ENCODE results near the gene ADAM22. TPM values are rescaled to one million over a fixed set of nuclear protein-coding genes. Genes with fewer than 3 reads are reported as not detected.

ADAM22 gene
- total RNA-seq, 1 experiment from 2014 or later = 12.3 TPM

- no peak for DNase-seq (ENCODE audit: low spot score)
Measured at GRCh38 chr7:88165697-88166096, 231.6 kb downstream of the ADAM22 start.

- no peak for DNase-seq (ENCODE audit: low spot score)
Measured at GRCh38 chr7:88167223-88167622, 233.2 kb downstream of the ADAM22 start.

GRCh38 chr7:88167721-88168120 lies 233.7 kb downstream of the ADAM22 start:
- DNase-seq (ENCODE audit: low spot score) = no peak

GRCh38 chr7:88169717-88170320 lies 235.8 kb downstream of the ADAM22 start:
- peak; percentile 58 for DNase-seq (ENCODE audit: low spot score)

GRCh38 chr7:88172842-88173241 lies 238.8 kb downstream of the ADAM22 start:
- no peak for DNase-seq (ENCODE audit: low spot score)

- DNase-seq (ENCODE audit: low spot score) = no peak
Measured at GRCh38 chr7:88176190-88176589, 242.1 kb downstream of the ADAM22 start.

GRCh38 chr7:88183051-88183450 lies 249.0 kb downstream of the ADAM22 start:
- DNase-seq (ENCODE audit: low spot score) = no peak

- peak; percentile 68 for DNase-seq (ENCODE audit: low spot score)
Measured at GRCh38 chr7:88184848-88185304, 250.8 kb downstream of the ADAM22 start.

GRCh38 chr7:88185650-88186049 lies 251.6 kb downstream of the ADAM22 start:
- no peak for DNase-seq (ENCODE audit: low spot score)

GRCh38 chr7:88191911-88192310 lies 257.9 kb downstream of the ADAM22 start:
- no peak for DNase-seq (ENCODE audit: low spot score)

- no peak for DNase-seq (ENCODE audit: low spot score)
Measured at GRCh38 chr7:88200261-88200660, 266.2 kb downstream of the ADAM22 start.

- no peak for DNase-seq (ENCODE audit: low spot score)
Measured at GRCh38 chr7:88200789-88201188, 266.7 kb downstream of the ADAM22 start.

GRCh38 chr7:88201305-88201704 lies 267.3 kb downstream of the ADAM22 start:
- DNase-seq (ENCODE audit: low spot score) = no peak

- no peak for DNase-seq (ENCODE audit: low spot score)
Measured at GRCh38 chr7:88202278-88202677, 268.2 kb downstream of the ADAM22 start.

- DNase-seq (ENCODE audit: low spot score) = no peak
Measured at GRCh38 chr7:88202799-88203198, 268.7 kb downstream of the ADAM22 start.

GRCh38 chr7:88203401-88203800 lies 269.4 kb downstream of the ADAM22 start:
- no peak for DNase-seq (ENCODE audit: low spot score)

- DNase-seq (ENCODE audit: low spot score) = no peak
Measured at GRCh38 chr7:88204525-88205110, 270.6 kb downstream of the ADAM22 start.

GRCh38 chr7:88205179-88205578 lies 271.1 kb downstream of the ADAM22 start:
- DNase-seq (ENCODE audit: low spot score) = no peak

- DNase-seq (ENCODE audit: low spot score) = no peak
Measured at GRCh38 chr7:88206254-88206653, 272.2 kb downstream of the ADAM22 start.

GRCh38 chr7:88208521-88208920 lies 274.5 kb downstream of the ADAM22 start:
- no peak for DNase-seq (ENCODE audit: low spot score)

GRCh38 chr7:88212918-88213317 lies 278.9 kb downstream of the ADAM22 start:
- DNase-seq (ENCODE audit: low spot score) = no peak

- DNase-seq (ENCODE audit: low spot score) = no peak
Measured at GRCh38 chr7:88214456-88214855, 280.4 kb downstream of the ADAM22 start.

GRCh38 chr7:88215295-88215694 lies 281.2 kb downstream of the ADAM22 start:
- no peak for DNase-seq (ENCODE audit: low spot score)

GRCh38 chr7:88216276-88216675 lies 282.2 kb downstream of the ADAM22 start:
- DNase-seq (ENCODE audit: low spot score) = no peak
